ENCODE results near the gene EXOSC3.

The EXOSC3 gene

GRCh38 chr9:37776328-37776727 lies 8.5 kb downstream of the EXOSC3 start:
- H3K4me1 ChIP-seq (ENCODE audit: control insufficient read depth, insufficient read depth, low read depth, low read length), result peaks cover 2% of the 10 kb centered on the region
- H2BK5ac ChIP-seq (ENCODE audit: low read depth, low read length, poor library complexity, severe bottlenecking), result no peak overlapping the region
- H2BK120ac ChIP-seq (ENCODE audit: low read depth, low read length), result no peak overlapping the region
- peaks cover 44 to 82% of the 10 kb centered on the region in 2 experiments for H3K36me3 ChIP-seq (ENCODE audit: control insufficient read depth in 1 of 2, insufficient read depth in 2 of 2, low read depth in 1 of 2, low read length in 2 of 2)
- DNase-seq, result peak; percentile 75
- H2BK15ac ChIP-seq (ENCODE audit: low read depth, poor library complexity, severe bottlenecking), result no peak overlapping the region
- no peak overlapping the region for H3K14ac ChIP-seq (ENCODE audit: low read length in 2 of 2)
- no peak overlapping the region for H3K23ac ChIP-seq (ENCODE audit: low read length in 2 of 2)
- H3K9ac ChIP-seq (ENCODE audit: low read length), result no peak overlapping the region
- 45% methylated on average over 5 of the region's 5 CpGs for WGBS
- H3K18ac ChIP-seq (ENCODE audit: low read depth in 1 of 2, low read length in 2 of 2), result no peak overlapping the region
- H3K9me3 ChIP-seq (ENCODE audit: control insufficient read depth, low read length), result no peaks in the 10 kb centered on the region
- H2AK5ac ChIP-seq (ENCODE audit: low read length, severe bottlenecking), result no peak overlapping the region
- peaks cover 17% of the 10 kb centered on the region for H3K79me1 ChIP-seq (replicated peaks; ENCODE audit: low read length, poor library complexity, severe bottlenecking)
- H3K27ac ChIP-seq (ENCODE audit: low read length, poor library complexity, severe bottlenecking), result no peak overlapping the region
- H3K4me3 ChIP-seq (ENCODE audit: insufficient read depth in 1 of 2, low read depth in 1 of 2, low read length in 2 of 2), result no peak overlapping the region
- no peak overlapping the region for H2AFZ ChIP-seq (ENCODE audit: low read depth, low read length)
- H3K27me3 ChIP-seq (ENCODE audit: control insufficient read depth in 1 of 2, insufficient read depth in 1 of 2, low read length in 2 of 2), result no peaks in the 10 kb centered on the region
- H3K4me2 ChIP-seq (ENCODE audit: low read length, poor library complexity, severe bottlenecking), result no peak overlapping the region
- no peak overlapping the region for H4K8ac ChIP-seq (ENCODE audit: low read length)
- no peak overlapping the region for H4K91ac ChIP-seq (ENCODE audit: low read length)
- H3K4ac ChIP-seq (ENCODE audit: low read depth in 1 of 2, low read length in 2 of 2), result no peak overlapping the region
- no peak overlapping the region for H2BK12ac ChIP-seq (ENCODE audit: low read length in 2 of 2)

DNA sequence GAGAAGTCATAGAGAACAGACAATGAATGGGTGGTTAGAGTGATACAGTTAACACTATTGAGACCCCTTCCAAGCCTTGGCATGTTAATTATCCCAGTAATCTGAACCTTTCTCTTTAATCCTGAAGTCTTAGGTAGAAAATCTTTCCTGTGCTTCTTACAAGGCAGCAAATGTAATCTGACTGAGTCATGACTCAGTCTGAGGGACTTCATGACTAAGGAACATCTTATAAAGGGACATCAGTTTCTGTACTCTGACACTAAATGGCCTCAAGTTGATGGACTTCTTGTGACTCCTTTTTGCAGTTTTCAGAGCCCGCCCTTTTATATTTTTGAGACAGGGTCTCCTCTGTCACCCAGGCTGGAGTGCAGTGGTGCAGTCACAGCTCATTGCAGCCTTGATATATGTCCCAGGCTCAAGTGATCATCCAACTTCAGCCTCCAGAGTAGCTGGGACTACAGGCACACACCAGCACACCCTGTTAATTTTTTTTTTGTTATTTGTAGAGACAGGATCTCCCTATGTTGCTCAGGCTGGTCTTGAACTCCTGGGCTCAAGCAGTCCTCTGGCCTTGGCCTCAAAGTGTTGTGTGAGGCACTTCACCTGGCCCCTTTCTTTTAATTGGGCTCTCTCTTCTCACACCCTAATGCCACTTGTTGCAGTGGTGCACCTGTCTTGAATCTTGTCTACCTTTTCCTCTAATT lies 9.5 kb downstream of the EXOSC3 start:
- no peak overlapping the region for H3K4ac ChIP-seq (ENCODE audit: low read depth in 1 of 2, low read length in 2 of 2)
- H2AFZ ChIP-seq (ENCODE audit: low read depth, low read length), result no peak overlapping the region
- no peak overlapping the region for H3K23ac ChIP-seq (ENCODE audit: low read length in 2 of 2)
- H2BK5ac ChIP-seq (ENCODE audit: low read depth, low read length, poor library complexity, severe bottlenecking), result no peak overlapping the region
- peak; percentile 15 for DNase-seq
- no peak overlapping the region for H3K9ac ChIP-seq (ENCODE audit: low read length)
- peaks cover 2% of the 10 kb centered on the region for H3K4me1 ChIP-seq (ENCODE audit: control insufficient read depth, insufficient read depth, low read depth, low read length)
- no peak overlapping the region for H4K8ac ChIP-seq (ENCODE audit: low read length)
- no peak overlapping the region for H3K4me3 ChIP-seq (ENCODE audit: insufficient read depth in 1 of 2, low read depth in 1 of 2, low read length in 2 of 2)
- H3K14ac ChIP-seq (ENCODE audit: low read length in 2 of 2), result no peak overlapping the region
- no peak overlapping the region for H2AK5ac ChIP-seq (ENCODE audit: low read length, severe bottlenecking)
- 100% methylated on average over 1 of the region's 1 CpG for WGBS
- H3K27me3 ChIP-seq (ENCODE audit: control insufficient read depth in 1 of 2, insufficient read depth in 1 of 2, low read length in 2 of 2), result no peaks in the 10 kb centered on the region
- H3K4me2 ChIP-seq (ENCODE audit: low read length, poor library complexity, severe bottlenecking), result no peak overlapping the region
- H4K91ac ChIP-seq (ENCODE audit: low read length), result no peak overlapping the region
- peaks cover 44 to 82% of the 10 kb centered on the region in 2 experiments for H3K36me3 ChIP-seq (ENCODE audit: control insufficient read depth in 1 of 2, insufficient read depth in 2 of 2, low read depth in 1 of 2, low read length in 2 of 2)
- no peaks in the 10 kb centered on the region for H3K9me3 ChIP-seq (ENCODE audit: control insufficient read depth, low read length)
- H2BK15ac ChIP-seq (ENCODE audit: low read depth, poor library complexity, severe bottlenecking), result no peak overlapping the region
- no peak overlapping the region for H2BK120ac ChIP-seq (ENCODE audit: low read depth, low read length)
- H3K79me1 ChIP-seq (replicated peaks; ENCODE audit: low read length, poor library complexity, severe bottlenecking), result peaks cover 16% of the 10 kb centered on the region
- no peak overlapping the region for H3K27ac ChIP-seq (ENCODE audit: low read length, poor library complexity, severe bottlenecking)
- H2BK12ac ChIP-seq (ENCODE audit: low read length in 2 of 2), result no peak overlapping the region
- H3K18ac ChIP-seq (ENCODE audit: low read depth in 1 of 2, low read length in 2 of 2), result no peak overlapping the region

DNA sequence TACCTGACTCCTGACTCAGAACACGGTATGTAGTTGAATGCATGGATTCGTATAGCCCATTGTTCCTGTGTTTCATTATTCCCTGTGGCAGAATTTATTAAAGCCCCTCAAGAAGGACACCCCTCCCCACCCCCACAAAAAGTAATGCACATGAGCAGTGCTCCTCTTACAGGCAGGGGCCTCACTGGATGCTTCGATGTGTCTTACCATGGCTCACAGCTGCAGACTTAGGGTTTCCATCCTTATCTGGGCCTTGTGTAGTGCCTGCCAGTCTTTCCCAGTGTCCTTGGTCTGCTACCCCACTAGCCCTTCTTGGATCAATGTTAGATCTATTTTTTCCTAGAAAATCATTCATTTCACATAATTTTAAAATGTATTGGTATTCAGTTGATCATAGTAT lies 14.9 kb downstream of the EXOSC3 start:
- no peak overlapping the region for H2BK120ac ChIP-seq (ENCODE audit: low read depth, low read length)
- H3K14ac ChIP-seq (ENCODE audit: low read length in 2 of 2), result no peak overlapping the region
- no peak for DNase-seq
- H3K4me3 ChIP-seq (ENCODE audit: insufficient read depth in 1 of 2, low read depth in 1 of 2, low read length in 2 of 2), result no peak overlapping the region
- H3K27ac ChIP-seq (ENCODE audit: low read length, poor library complexity, severe bottlenecking), result no peak overlapping the region
- H3K27me3 ChIP-seq (ENCODE audit: control insufficient read depth in 1 of 2, insufficient read depth in 1 of 2, low read length in 2 of 2), result no peaks in the 10 kb centered on the region
- peaks cover 25 to 59% of the 10 kb centered on the region in 2 experiments for H3K36me3 ChIP-seq (ENCODE audit: control insufficient read depth in 1 of 2, insufficient read depth in 2 of 2, low read depth in 1 of 2, low read length in 2 of 2)
- no peak overlapping the region for H3K4ac ChIP-seq (ENCODE audit: low read depth in 1 of 2, low read length in 2 of 2)
- H2BK12ac ChIP-seq (ENCODE audit: low read length in 2 of 2), result no peak overlapping the region
- H3K9ac ChIP-seq (ENCODE audit: low read length), result no peak overlapping the region
- 96% methylated on average over 3 of the region's 3 CpGs for WGBS
- H3K18ac ChIP-seq (ENCODE audit: low read depth in 1 of 2, low read length in 2 of 2), result no peak overlapping the region
- H4K91ac ChIP-seq (ENCODE audit: low read length), result no peak overlapping the region
- H2AK5ac ChIP-seq (ENCODE audit: low read length, severe bottlenecking), result no peak overlapping the region
- no peak overlapping the region for H2AFZ ChIP-seq (ENCODE audit: low read depth, low read length)
- no peak overlapping the region for H2BK5ac ChIP-seq (ENCODE audit: low read depth, low read length, poor library complexity, severe bottlenecking)
- no peak overlapping the region for H2BK15ac ChIP-seq (ENCODE audit: low read depth, poor library complexity, severe bottlenecking)
- peaks cover 15% of the 10 kb centered on the region for H3K79me1 ChIP-seq (replicated peaks; ENCODE audit: low read length, poor library complexity, severe bottlenecking)
- H3K23ac ChIP-seq (ENCODE audit: low read length in 2 of 2), result no peak overlapping the region
- H3K4me2 ChIP-seq (ENCODE audit: low read length, poor library complexity, severe bottlenecking), result no peak overlapping the region
- peaks cover 1% of the 10 kb centered on the region for H3K4me1 ChIP-seq (ENCODE audit: control insufficient read depth, insufficient read depth, low read depth, low read length)
- no peaks in the 10 kb centered on the region for H3K9me3 ChIP-seq (ENCODE audit: control insufficient read depth, low read length)
- no peak overlapping the region for H4K8ac ChIP-seq (ENCODE audit: low read length)

- peaks cover 28 to 55% of the 10 kb centered on the region in 2 experiments for H3K36me3 ChIP-seq (ENCODE audit: control insufficient read depth in 1 of 2, insufficient read depth in 2 of 2, low read depth in 1 of 2, low read length in 2 of 2)
- no peak overlapping the region for H2BK5ac ChIP-seq (ENCODE audit: low read depth, low read length, poor library complexity, severe bottlenecking)
- H4K91ac ChIP-seq (ENCODE audit: low read length), result no peak overlapping the region
- H2AK5ac ChIP-seq (ENCODE audit: low read length, severe bottlenecking), result no peak overlapping the region
- no peak overlapping the region for H2BK15ac ChIP-seq (ENCODE audit: low read depth, poor library complexity, severe bottlenecking)
- no peak overlapping the region for H3K4ac ChIP-seq (ENCODE audit: low read depth in 1 of 2, low read length in 2 of 2)
- H3K4me3 ChIP-seq (ENCODE audit: insufficient read depth in 1 of 2, low read depth in 1 of 2, low read length in 2 of 2), result no peak overlapping the region
- H3K4me1 ChIP-seq (ENCODE audit: control insufficient read depth, insufficient read depth, low read depth, low read length), result peaks cover 1% of the 10 kb centered on the region
- no peak overlapping the region for H3K27ac ChIP-seq (ENCODE audit: low read length, poor library complexity, severe bottlenecking)
- H3K14ac ChIP-seq (ENCODE audit: low read length in 2 of 2), result no peak overlapping the region
- no peak overlapping the region for H3K23ac ChIP-seq (ENCODE audit: low read length in 2 of 2)
- no peak overlapping the region for H4K8ac ChIP-seq (ENCODE audit: low read length)
- no peak overlapping the region for H3K4me2 ChIP-seq (ENCODE audit: low read length, poor library complexity, severe bottlenecking)
- H2AFZ ChIP-seq (ENCODE audit: low read depth, low read length), result no peak overlapping the region
- H3K79me1 ChIP-seq (replicated peaks; ENCODE audit: low read length, poor library complexity, severe bottlenecking), result peaks cover 16% of the 10 kb centered on the region
- no peak overlapping the region for H2BK120ac ChIP-seq (ENCODE audit: low read depth, low read length)
- no peak overlapping the region for H3K9ac ChIP-seq (ENCODE audit: low read length)
- DNase-seq, result no peak
- H3K27me3 ChIP-seq (ENCODE audit: control insufficient read depth in 1 of 2, insufficient read depth in 1 of 2, low read length in 2 of 2), result no peaks in the 10 kb centered on the region
- H2BK12ac ChIP-seq (ENCODE audit: low read length in 2 of 2), result no peak overlapping the region
- 98% methylated on average over 5 of the region's 5 CpGs for WGBS
- H3K18ac ChIP-seq (ENCODE audit: low read depth in 1 of 2, low read length in 2 of 2), result no peak overlapping the region
- H3K9me3 ChIP-seq (ENCODE audit: control insufficient read depth, low read length), result no peaks in the 10 kb centered on the region
Measured at GRCh38 chr9:37769306-37769705, 15.6 kb downstream of the EXOSC3 start.
